Right renal pelvis (tissue), 4 donors: ENCODE results near the gene KRT86. TPM values are rescaled to one million over a fixed set of nuclear protein-coding genes. Genes with fewer than 3 reads are reported as not detected.
A peak's percentile ranks its signal among the peaks of the same experiment; 100 is the strongest.
"Not testable (repeated sequence)": the region's sequence is repeated elsewhere in the genome, so short reads cannot be mapped to it uniquely, and the experiment has no call there.

Experiments used
- DNase-seq, 4 donors: peaks; one replicate each; pipeline ENCODE4 v3.0.0-alpha.2; 2013; ENCODE audit warnings: low read depth in 4 of 4, low spot score in 3 of 4, missing footprints in 1 of 4
- polyA plus RNA-seq, 4 donors: library from polyadenylated mRNA; unstranded; fragments of 120-200 nt; gene quantifications; one replicate each; pipeline ENCODE4 v1.2.1, GENCODE V29; 2013; ENCODE audit not compliant: insufficient read length in 4 of 4

KRT86 gene
- polyA plus RNA-seq, 4 donors, result 0.07 to 0.13 TPM; not detected in 2

DNA sequence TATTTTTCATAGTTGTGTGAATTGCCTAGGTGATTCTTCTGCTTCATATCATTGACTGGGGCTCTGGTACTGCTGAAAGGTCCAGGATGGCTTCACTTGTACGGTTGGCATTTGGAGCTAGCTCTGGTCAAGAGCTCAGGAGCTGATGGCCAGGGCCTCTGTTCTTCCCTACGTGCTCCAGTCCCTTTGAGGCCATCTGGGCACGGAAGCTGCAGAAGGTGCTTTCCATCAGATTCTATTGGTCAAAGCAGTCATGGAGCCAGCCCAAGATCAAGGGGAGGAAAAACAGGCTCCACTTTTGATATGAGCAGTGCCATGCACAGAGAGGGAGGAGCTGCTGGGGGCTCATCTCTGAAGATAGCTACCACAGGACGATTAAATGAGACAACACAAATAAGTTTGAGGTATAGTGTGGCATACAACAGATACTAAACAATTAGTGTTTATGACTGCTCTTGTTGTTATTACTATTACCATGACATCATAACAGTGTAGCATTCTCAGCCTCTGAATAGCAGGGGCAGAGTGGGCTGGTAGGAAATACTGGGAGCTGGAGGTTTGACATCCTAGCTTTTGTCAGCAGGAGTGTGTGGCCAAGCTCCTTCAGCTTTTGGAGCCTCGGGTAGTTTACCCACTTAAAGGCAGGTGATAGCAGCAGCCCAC is 36.3 kb downstream of the KRT86 start:
- DNase-seq, result no peak

DNA sequence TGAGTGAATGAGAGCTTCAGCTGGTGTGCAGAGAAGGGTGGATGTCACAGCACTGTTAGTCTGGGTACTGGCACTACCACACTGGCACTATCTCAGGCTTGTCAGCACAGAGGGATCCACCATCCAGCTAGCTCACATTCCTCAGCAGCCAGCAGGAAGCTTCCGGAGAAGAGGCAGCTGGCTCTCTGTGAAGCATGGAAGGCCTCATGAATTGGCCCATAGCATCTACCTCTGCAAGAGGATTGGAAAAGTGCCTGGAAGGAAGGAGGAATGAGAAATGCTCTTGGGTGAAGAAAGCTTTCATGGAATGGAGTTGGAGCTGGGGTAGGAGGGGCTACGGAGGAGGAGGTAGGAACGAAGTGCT is 36.8 kb downstream of the KRT86 start:
- no peak for DNase-seq

DNA sequence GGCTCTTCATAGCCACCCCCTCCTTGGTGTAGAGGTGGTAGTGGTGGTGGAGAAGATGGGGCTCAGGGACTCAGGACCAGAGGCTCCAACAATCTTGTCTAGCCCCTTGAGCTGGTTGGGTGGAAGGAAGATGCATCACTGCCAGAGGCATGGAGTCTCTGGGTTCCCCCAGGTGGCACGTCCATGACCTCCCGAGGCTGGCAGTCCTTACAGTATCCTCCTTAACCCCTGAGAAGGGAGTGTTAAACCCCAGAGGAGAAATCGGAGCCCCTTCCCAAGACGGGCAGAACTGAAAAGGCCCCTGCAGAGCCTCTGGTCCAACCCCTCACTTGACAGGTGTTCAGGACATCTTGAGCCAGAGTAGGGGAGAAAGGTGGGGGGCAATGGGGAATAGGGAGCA is 37.6 kb downstream of the KRT86 start:
- DNase-seq, result no peak

DNA sequence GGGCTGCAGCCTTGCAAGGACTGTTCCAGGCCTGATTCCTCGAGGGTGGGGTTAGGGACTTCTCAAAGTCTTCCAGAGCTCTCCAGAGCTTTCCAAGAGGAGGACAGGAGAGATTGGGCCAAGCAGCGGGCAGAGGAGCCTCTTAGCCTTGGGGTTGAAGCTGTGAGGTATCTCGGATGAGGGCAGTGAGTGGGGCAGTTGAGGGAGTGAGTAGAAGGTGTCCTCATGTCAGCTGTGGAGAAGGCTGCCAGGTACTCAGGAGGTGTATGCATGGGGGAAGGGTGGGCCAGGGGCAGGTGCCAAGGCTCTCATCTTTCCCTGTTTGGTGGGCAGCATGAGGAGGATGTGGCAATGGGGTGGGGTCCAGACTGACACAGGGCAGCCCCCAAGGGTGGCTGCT is 39.0 kb downstream of the KRT86 start:
- DNase-seq, result no peak

DNA sequence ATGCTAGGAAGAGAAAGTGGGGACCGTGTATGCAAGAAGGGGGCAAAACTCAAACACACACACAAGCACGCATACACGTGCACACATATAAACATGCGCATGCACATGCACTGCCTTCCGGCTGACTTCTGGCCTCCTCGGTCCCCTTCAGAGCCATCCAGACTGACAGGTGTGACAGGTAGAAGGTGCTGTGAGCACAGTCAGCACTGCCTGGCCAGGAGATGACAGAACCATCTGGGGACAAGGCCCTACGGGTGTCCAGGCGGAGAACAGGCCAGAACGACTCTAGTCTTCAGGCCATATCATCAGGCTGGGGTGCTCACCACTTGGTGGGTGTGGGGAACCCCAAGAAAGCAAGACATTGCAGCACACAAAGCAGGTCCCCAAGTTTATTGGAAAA is 39.5 kb downstream of the KRT86 start:
- no peak for DNase-seq

DNA sequence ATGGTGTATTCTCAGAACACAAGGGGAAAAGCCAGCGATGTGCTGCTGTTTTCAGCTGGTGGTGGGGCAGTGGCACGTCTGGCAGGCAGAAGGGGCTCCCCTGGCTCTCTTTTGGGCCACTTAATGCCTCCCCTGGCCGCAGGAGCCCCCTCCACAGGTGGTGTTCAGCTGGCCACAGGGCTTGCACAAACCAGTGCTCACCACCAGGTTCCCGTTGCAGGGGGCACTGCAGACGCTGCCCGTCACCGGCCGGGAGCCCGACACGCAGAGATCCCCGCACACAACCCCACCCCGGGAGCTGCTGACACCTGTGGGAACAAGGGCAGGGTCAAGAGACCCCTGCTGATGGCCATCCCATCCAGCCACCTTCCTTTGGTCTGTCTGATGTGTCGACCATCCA is 40.1 kb downstream of the KRT86 start:
- DNase-seq, result no peak

DNA sequence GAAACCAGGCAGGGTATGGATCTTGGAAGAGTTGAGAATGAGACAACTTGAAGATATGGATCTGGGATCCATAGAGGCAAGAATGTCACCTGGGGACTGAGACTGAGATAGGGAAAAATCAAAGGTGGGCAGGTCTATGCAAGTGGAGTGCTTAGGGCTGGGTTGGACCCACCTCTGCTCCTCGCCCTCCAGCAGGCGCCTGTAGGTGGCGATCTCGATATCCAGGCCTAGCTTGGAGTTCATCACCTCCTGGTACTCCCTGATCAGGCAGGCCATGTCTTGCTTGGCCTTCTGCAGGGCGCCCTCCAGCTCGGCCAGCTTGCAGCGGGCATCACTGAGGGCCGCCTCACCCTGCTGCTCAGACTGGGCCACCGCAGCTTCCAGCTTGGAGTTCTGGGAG is 41.3 kb downstream of the KRT86 start:
- not testable (repeated sequence) for DNase-seq

DNA sequence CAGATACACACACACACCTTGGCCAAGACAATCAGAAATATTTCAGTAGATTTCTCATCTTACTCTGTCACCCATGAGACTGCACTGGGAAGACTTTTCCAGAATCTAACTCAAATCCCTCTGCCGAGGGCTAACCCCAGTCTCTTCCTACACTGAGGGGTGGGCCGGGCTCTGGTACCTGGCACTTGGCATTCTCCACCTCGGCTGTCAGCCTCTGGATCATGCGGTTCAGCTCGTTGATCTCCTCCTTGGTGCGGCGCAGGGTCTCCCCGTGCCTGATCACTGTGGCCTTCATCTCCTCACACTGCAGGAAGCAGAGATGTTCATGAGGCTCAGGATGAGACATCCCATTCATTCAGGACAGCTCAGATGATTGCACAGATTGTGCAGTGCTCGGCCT is 41.8 kb downstream of the KRT86 start:
- no peak for DNase-seq

DNA sequence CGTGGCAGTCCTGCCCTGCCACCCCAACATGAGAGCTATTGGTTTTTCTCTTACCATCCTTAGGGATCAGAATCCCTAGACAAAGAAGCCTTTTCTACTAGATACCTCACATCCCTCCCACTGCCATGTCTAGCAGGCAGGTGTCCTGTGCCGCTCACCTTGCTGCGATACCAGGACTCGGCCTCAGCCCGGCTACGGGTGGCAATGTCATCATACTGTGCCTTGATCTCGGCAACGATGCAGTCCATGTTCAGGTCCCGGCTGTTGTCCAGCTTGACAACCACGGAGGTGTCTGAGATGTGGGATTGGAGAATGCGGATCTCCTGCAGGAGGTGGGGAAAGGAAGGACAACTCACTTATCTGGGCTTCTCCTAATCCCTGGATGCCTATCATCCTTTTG is 42.3 kb downstream of the KRT86 start:
- DNase-seq, result no peak

DNA sequence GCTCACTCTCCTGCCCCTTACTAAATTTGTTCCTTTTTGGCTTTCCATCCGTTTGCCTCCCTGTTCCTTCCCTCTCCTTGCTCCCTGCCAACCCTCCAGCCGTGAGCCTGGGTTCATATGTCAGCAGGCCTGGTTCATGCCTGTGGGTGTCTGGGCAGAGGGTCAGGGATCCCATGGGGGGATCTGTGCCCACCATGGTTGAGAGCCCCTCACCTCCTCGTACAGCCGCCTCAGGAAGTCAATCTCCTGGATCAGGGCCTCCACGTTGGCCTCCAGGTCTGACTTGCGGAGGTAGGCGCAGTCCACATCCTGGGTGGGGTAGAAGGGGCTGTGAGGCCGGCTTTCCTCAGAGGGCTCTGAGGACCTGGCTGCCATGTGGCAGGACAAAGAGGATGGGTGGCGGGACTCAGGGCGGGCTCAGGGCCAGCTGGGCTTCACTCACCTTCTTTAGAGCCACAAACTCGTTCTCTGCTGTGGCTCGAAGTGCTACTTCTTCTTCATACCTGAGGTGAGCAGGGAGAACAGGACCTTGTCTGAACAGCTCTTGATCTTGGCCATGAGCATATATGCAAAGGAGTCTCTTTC is 43.1 kb downstream of the KRT86 start:
- no peak for DNase-seq

DNA sequence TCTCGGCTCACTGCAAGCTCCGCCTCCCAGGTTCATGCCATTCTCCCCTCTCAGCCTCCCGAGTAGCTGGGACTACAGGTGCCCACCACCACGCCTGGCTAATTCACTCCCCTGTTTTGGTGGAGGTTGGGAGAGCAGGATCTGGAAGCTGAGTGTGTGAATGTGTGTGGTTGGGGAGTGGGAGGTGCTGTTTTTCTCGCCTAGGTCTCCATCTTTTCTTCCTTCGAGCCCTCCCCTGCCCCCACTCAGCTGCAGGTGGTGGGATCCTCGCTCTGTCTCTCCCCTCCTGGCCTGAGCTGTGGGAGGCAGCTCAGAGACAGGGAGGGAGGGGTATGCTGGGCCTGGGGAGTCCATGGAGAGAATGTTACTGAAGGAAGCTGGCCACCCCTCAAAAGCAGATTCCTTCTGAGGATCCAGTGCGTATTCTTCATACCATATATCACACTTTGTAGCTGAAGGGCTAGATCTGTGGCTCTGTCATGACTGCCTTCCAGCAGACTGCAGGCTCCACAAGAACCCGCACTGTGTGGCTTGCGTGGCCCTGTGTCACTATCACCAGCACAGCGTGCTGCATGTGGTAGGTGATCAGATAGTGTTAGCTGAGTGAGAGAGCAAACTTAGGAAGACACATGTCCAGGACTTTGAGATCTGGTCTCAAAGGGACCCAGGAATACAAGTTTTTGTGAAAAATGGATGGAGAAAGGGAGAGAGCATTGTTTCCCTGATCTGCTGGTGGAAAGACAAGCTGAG is 44.0 kb downstream of the KRT86 start:
- no peak for DNase-seq

DNA sequence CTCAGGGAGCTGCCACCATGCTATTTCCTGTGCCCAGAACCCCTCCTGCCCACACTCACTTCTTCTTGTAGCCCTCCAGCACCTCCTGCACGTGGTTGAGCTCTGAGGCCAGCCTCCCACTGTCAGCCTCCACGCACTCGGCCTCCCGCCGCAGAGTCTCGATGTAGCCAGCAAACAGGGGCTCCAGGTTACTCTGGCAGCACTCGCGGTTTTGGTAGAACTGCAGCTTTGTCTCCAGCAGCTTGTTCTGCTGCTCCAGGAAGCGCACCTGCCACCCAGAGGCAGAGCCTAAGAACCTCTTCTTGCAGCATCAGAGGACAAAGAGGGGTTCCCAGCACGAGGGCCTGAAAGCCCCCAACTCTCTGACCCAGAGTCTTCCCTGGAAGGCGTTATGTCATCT is 44.7 kb downstream of the KRT86 start:
- DNase-seq, result no peak

DNA sequence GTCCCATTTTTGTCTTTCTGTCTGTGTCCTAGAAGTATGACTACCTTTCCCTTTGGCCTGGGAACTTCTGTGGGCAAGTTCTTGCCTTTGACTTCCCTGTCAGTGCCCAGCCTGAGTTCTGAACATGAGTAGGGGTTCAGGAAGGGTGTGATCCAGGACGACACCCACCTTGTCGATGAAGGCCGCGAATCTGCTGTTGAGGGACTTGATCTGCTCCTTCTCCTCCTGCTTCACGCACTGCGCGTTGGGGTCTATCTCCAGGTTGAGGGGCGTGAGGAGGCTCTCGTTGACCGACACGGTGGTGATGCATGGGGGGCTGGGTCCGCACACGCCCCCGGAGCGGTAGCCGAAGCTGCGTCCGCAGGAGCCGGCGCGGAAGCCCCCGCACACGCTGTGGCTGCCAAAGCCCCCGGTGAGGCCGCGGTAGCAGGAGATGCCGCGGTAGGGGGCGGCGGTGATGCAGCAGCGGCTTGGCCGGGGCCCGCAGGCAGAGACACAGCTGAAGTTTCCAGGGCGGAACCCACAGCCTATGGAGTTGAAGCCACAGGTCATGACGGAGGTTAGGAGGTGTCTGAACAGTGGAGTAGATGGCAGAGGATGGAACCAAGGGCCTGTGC is 46.4 kb downstream of the KRT86 start, which contains the start of gene KRT83:
Gene KRT83 (minus strand): TSS at position 615 of the 617 bp plus-strand sequence. CDS start 63 bp downstream, at position 552.
- DNase-seq, result no peak

DNA sequence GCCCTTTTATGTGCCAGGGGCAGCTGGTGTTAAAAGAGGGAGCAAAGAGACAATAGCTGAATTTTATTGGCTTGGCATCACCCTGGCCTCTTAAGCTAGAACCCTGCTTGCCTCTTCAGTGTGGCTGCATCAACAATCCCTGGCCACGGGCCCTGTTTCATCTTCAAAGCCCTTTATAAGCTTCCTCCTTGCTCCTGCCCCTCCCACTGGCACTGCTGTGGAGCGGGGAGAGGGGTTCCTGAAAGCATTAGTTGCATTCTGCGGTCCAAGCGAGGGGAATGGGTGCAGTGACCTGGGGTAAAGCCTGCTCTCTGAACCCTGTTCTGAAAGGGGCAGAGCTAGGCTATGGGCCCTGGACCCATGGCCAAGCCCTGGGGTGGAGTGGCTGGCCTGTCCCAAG is 47.0 kb downstream of the KRT86 start:
- DNase-seq, result no peak

DNA sequence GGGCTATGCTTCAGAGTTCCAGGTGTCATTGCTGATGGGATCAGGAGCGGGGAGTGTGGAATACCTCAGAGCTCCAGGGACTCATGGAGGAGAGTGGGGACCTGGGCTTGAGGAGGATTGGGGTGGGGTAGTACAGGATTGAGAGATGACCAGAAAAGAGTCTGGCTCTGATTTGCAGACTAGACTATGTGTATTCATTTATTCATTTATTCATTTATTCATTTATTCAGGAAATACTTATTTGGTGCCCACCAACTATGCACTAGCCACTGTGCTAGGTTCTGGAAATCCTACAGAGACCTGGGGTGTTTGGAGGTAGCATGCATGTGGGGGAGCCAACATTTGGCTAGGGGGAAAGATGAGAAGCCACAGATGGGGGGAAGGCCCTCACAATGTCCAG is 47.6 kb downstream of the KRT86 start:
- DNase-seq, result no peak

DNA sequence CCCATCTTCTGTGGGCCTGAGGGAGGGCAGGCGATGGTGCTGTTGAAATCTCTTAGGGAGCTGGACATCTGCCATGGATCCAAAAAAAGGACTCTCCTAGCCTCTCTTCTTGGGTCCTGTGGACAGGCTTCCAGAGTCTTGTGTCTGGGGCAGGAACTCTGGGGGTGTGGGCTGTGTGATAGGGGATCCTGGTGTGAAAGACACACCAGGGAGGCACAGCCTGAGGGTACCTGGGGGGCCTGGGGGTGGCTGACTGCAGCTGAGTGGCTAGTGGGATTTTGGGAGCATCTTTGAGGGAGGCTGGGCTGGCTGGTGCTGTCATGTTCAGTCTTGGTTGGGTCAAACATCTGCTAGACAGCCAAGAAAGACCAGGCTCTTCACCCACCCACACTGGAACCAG is 48.6 kb downstream of the KRT86 start:
- no peak for DNase-seq

DNA sequence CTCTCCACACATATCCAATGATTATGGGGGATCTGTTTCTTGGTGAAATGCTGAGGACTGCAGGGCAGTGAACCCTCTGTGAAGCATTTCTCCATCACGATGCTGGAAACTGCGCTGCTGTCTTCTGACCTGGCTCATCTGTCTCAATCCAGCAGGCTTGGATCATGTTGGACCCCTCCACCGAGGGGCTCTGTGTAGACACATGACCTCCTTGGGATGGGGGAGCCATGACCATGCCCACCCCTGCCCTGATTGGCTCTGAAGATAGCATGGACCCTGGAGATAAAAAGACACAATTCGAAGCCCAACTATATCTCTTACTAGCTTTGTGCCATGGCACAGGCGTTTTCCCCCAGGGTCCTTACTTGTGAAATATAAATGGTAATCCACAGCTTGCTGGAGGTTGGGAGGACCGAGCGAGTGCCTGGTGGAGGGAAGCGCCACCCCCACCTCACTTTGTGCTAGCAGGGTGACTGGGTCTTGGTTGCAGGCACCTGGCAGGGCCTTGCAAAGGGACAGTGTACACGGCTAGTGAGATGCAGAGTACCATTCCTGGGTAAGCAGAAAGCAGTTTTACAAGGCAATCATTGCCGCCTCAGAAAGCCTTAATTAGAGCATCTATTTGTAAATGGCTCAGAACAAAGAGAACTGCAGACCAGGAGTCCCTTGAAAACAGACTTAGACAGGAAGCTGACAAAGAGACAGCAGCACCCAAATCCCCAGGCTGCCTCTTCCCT is 49.1 kb downstream of the KRT86 start:
- DNase-seq, result no peak

DNA sequence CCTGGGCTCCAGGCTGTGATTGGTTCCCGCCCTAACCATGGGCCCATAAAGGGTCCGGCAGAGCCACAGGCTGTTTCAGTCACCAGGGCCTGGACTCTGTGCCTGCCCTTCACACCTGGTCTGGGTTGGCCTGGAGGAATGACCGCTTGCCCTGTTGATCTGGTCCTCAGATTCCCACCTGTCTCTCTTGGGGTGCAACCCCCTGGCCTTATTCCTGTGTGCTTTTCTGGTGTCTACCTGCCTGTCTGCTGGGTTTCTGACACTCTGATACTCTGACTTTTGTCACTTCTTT is 49.7 kb downstream of the KRT86 start:
- DNase-seq, result no peak

DNA sequence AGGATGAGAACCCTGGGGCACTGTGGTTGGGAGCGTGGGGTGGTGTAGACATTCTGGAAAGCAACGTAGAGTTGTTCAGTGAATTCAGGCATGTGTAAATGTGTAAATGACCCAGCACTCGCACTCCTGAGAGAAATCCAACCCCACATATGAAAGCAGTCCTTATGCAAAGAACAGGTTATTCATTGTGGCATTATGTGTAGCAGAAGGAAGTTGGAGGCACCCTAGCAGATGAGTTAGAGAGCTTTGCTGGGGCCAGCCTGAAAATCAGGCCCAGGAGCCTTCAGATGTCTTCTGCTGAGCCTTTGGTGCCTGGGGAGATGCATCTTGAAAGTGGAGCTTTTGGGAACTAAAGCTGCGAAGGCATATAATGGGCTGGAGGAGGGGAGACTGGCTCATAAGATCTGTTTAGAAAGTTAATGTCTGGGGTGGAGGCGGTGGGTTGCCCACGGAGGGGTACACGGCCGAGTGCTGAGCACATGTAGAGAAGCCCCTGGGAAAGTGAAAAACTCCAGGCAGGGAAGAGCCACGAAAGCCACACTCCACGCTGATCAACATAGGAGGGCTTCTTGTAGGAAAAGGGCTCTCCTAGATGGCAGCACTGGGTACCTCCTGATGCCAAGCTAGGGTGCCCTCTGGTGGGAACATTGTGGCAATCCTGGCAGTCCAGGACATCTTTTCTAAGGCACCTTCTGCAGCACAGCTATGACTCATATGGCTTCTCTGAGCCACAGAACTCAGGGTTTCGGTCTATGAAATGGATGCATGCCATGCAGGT is 52.8 kb downstream of the KRT86 start:
- peak; percentile 45 to 66 (median 51) for DNase-seq

DNA sequence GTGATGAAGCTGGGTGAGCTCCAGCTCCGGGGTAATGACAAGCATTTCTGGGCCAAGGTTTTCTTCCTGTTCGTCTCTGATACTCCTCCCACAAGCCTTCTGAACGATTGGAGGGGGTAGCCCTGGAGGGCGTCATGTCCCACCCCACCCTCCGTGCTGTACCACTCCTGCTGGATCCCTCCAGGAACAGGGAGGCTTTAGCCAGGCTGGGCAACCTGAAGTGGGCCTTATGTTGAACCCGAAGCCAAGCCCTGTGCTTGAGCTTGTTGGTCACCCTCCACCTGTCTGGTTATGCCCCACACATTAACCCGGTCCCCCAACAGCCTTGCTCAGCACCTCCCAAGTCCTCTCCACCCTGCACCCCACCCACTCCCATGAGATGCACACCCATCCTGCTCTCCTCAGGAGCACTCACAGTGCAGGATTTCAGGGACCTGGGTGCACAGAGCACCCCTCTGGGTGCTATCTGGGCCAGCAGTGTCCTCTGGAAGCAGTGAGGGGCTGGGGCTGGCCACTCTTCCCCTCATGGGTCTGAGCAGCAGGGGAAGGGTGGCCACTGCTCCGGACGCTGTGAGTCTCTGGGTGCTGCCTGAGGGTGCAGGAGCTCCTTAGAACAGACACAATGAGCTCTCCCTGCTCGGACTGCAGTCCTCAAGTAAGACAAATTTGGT is 53.5 kb downstream of the KRT86 start:
- DNase-seq, result no peak
